Measurements from ENCODE around the gene KIAA1755.

Gene KIAA1755

DNA sequence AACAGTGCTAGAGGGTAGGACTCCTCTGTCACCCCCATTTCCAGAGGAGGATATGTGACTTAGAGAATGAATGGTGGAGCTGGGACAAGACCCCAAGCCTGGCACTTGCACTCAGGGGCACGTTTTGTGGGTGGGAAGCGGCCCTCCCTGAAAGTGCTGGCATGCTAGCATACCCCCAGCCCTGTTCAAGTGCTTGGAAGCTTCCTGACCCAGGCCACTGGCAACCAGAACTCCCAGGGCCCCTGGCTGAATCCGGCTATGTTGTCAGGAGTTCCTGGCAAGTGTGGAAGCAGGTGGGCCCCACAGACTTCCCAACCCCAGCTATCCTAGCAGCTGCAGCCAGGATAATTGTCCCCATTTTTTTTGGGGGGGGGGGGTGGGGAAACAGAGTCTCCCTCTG lies 59.9 kb downstream of the KIAA1755 start:
- no peak for DNase-seq

DNA sequence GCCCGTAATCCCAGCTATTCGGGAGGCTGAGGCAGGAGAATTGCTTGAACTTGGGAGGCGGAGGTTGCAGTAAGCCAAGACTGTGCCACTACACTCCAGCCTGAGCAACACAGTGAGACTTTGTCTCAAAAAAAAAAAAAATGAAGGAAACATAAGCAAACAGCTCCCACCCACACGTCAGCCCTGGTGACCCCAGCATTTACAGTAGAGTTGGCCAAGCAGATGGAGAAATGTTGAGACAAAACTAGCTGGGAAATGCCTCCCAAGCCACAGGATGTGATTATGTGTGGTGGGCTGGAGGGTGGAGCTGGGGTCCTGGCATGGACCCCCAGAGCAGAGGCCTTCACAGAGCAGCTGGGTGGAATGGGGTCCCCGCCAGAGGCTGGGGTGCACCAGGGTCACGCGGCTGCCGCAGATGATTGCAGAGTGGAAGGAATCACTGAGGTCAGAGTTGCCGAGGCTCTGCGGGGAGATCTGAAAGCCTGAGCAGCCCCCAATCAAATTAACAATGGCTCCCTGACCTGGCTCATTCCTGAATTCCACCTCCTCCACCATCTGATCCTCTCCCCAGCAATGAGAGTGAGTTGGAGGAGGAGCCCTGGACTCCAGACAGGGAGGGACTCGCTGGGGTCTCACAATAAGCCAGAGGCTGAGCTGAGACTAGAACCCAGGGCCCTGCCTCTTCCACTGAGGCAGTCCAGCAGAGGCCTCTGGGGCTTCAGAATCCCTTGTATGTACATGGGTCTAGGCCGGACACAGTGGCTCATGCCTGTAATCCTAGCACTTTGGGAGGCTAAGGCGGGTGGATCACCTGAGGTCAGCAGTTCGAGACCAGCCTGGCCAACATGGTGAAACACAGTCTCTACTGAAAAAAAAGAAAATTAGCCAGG lies 60.8 kb downstream of the KIAA1755 start:
- no peak for DNase-seq

DNA sequence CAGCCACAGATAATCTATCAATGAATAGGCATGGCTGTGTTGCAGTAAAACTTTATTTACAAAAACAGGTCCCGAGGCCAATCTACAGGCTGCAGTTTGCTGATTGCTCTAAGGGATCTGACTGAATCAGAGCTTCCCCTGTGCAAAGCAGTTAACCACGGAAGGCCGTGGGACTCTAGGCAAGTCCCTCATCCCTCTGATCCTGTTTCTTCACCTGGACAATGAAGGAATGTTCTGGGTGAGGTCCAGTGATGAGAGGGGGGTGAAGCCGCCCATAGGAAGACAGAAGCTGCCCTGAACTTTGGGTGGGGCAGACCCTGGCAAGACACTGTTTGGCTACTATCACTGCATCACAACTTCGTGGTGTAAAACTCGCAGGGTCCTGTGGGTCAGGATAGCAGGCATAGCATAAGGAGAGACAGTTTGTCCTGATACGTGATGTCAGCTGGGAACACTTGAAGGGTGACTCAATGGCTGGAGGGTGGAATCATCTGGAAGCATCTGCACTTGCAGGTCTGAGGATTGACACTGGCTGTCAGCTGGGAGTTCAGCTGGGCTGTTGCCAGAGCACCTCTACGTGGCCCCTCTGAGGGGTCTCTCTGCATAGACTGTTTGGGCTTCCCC lies 62.2 kb downstream of the KIAA1755 start:
- DNase-seq: no peak

DNA sequence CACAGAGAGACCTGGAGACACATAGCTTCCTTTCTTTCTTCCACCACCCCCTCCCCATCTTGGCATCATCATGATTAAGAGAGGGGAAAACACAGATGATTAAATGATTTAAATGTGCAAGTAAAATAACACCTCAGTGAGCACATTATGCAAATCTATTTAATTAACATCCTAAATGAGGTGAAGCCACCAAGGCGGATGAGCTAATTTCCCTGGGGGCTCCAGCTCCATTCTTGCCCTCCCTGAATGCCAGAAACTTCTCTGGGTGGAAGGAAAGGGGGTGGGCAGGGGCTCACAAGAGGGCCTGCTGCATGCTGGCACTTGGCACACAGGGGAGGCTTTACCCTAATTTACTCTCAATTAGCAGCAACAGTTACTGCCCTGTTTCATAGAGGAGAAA lies 62.9 kb downstream of the KIAA1755 start:
- DNase-seq: no peak

DNA sequence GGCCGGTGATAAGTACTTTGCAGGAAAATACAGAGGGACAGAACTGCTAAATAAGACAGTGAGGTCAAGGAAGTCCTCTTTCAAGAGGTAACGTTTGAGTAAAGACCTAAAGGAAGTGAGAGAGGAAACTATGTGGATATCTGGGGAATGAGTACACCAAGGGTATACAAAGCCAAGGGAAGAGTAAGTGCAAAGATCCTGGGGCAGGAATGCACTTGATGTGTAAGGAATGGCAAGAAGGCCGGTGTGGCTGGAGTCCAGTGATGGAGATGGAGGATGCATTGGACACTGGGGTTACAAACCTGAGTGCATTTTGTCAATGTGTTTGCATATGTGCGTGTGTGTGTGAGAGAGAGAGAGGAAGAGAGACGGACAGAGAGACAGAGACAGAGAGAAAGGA lies 63.3 kb downstream of the KIAA1755 start:
- DNase-seq: no peak

DNA sequence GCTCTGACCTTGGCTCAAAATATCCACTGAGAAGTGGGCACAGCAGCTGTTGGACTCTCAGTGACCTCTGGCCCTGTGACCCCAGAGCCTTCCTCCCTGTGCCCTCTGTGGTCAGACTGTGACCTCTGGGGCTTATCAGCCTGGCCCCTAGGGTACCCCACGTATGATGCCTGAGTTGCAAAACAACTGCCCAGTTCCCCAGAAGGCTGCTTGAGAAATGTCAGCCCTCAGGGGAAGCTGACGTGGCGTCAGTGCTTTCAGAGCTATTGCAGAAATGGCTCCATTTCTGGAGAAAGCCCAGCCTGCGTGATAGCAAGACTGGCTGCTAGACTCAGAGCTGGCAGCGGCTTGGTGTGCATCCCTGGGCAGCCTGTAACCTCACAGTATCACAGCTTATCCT lies 63.9 kb downstream of the KIAA1755 start:
- no peak for DNase-seq

DNA sequence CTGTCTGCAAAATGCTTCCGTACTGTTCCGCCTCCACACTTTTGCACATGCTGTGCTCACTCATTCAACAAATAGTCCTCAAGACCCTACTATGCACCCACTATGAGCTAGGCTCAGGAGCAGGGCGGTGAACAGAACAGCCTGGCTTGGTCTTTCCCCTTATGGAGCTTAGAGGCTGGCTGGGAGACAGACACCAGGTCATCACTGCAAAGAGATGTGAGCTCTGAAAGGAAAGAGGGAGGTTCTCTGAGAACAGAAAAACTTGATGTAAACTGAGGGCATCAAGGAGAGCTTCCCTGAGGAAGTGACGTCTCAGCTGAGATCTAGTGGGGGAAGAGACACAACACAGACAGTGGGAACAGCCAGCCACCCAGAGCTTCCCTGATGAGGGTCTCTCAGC lies 64.5 kb downstream of the KIAA1755 start:
- no peak for DNase-seq

DNA sequence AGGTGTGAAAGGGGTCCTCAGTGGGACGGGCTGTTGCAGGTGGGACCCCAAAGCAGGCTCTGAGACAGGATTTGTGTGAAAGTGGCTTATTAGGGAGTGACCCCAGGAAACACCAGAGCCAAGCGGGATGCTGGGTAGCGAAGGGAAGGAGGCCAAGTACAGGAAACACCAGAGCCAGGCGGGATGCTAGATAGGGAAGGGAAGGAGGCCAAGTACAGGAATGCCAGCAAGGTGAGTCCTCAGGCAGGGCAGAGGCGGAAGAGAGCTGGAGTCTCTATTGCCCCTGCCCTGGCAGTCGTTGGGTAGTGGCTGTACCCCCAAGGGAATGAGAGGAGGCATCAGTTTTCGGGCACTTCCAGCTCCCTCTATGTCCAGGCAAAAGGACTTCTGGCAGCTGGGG lies 65.0 kb downstream of the KIAA1755 start:
- no peak for DNase-seq

DNA sequence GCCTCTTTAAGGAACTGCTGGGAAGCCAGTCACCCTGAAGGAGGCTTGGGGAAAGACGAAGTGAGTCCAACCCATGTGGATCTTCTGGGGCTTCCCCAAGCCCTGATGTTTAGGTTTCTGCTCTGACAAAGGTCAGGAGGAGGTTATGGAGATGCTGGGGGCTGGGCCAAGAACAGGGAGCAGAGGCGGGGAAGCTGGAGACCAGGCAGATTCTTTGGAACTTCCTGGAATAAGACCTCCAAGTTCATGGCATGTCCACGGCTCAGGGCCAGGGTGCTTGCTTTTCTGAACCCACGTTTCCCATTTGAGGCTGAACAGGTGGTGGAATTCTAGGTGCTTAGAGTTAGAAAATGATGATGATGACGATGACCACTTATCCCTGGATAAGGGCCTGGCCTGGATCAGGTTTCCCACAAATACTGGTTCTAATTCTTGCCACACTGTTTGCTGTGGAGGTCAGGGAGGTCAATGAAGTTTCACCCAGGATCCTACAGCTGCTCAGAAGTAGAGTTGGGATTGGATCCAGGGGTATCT lies 65.5 kb downstream of the KIAA1755 start:
- DNase-seq: no peak

DNA sequence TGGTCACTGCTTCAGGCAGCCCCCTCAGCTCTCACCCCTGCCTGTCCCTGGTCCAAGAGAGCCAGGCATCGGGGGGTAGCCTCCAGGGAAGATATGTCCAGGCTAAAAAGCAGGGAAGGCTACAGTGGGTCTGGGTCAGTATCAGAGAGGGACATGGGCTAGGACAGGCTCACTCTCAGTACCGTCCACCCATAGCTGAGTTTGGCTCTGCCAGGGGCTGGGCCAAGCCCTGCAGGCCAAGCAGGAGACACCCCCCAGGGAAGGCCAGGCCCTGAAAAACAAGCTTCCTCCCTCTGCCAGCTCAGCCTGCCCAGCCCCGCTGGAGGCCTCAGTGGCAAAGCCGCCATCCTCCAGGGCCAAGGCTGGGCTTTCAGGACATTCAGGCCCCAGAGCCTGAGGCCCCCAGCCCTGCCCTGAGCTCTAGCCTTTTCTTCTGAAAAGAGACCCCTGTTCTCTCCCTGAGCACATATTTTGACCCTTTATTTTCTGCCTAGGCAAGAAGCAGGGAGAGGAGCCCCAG lies 66.9 kb downstream of the KIAA1755 start:
- no peak for DNase-seq

DNA sequence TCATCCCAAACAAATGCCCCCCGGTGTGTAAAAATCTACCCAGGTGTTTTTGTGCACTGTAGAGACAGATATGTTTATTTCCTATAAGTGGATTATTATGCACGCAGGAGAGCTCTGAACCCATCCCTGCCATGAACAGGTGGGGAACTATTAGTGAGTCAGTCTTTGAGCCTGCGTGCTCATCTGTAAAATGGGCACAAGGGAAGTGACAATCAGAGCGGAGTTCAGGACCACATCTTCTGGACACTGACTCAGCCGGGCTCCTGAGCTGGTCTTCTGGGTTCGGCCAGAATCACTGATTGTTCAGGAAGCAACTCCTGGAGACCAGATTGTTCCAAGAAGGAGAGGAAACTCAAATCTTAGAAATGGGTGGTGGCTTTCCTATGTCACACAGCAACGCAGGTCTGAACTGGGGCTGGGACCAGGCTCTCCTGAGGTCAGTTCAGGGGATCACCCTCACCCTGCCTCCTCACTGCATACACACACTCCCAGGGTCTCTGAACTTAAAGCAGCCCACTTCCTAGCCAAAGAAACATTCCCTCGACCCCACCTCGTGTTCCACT lies 68.1 kb downstream of the KIAA1755 start:
- DNase-seq: no peak

DNA sequence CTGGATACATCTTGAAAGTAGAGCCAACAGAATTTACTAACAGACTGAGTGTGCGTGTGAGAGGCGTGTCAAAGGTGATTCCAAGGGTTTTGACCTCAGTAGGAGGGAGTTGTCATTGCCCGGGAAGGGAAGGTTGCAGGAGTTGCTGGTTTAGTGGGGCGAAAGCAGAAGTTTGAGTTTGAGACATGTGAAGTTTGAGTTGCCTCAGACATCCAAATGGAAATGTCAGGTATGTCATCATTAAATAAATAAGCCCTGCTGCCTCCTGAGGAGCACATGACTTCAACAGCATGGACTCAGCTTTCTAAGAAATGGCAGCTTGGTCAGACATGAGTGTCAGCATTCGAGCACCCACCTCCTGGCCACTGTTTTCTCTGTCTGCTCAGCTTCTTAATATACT lies 68.9 kb downstream of the KIAA1755 start:
- DNase-seq: no peak

DNA sequence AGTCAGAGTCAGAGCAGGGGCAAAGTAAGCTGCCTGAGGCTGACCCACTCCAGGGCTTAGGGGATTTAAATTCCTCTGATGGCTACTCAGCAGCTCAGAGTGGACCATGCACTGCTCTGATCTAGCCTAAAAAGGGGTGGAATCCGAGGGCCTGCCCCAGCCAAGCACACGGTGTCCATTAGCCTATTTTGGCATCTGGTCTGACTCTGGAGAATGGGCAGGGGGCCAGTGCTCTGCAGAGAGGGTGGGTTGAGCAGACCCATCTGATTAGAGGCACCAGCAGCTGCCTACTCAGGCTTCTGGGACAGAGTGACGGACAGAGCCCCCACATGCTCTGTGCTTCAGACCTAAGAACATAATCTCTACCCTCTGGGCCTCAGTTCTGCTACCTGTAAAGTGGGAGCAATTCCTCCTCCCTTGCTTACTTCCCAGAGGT lies 69.6 kb downstream of the KIAA1755 start:
- no peak for DNase-seq

DNA sequence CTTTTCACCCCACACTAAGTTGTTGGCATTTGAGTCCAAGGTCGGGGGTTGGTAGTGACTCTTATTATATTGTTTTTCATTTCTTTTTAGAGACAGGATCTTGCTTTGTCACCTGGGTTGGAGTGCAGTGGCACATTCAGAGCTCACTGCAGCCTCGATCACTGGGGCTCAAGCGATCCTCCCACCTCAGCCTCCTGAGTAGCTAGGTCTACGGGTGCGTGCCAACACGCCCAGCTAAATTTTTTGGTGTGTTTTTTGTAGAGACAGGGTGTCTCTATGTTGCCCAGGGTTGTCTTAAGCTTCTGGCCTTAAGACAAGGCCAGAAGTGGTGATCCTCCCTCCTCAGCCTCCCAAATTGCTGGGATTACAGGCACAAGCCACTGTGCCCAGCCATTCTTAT lies 70.4 kb downstream of the KIAA1755 start:
- DNase-seq: no peak

DNA sequence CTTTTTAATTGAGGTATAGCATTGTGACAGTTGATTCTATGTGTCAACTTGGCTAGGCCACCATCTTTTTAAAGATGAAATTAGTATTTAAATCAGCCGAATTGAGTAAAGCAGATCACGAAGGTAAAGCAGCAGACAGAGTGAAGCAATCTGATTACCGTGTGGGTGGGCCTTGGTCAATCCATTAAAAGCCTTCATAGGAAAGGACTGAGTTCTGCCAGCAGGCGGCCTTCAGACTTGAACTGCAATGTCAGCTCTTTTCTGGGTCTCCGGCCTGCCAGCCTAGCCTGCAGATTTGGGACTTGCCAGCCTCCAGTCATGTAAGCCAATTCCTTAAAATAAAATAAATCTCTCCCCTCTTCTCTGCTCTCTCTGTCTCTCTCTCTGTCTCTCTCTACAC lies 73.0 kb downstream of the KIAA1755 start:
- DNase-seq: no peak

DNA sequence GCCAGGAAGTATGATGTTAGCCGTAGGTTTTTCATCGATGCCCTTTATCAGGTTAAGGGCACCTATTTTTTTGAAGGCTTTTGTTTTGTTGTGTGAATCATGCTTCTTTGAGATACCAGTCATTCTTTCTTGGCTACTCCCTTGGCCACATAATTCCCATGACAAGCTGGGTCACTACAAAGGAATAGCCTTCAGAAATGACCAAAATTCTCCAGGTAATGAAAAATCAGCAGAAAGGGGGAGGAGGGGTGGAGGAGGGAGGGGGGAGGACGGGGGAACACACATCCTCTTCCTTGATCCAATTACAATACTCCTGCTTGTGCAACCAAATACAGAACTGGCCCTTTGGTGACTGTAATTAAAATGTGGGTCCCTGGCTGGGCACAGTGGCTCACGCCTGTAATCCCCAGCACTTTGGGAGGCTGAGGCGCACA lies 73.7 kb downstream of the KIAA1755 start:
- DNase-seq: no peak

DNA sequence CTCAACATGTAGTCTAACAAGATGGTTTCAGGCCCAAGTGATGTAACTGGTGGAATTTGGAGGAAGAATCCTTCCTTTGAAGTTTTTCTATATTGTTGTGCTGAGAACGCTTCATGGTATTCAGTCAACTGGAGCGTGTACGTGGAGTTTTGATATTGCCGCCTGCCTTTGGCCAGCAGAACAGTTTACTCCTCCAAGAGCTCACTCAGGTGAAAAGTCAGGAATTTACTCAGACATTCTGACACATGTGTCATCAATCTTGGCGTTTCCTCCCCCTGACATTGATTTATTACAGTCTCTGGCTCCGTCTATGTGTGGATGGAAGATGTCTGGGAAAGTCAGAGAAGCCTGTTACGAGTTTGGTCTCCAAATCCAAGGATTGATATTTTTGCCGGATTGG lies 76.4 kb downstream of the KIAA1755 start:
- no peak for DNase-seq

DNA sequence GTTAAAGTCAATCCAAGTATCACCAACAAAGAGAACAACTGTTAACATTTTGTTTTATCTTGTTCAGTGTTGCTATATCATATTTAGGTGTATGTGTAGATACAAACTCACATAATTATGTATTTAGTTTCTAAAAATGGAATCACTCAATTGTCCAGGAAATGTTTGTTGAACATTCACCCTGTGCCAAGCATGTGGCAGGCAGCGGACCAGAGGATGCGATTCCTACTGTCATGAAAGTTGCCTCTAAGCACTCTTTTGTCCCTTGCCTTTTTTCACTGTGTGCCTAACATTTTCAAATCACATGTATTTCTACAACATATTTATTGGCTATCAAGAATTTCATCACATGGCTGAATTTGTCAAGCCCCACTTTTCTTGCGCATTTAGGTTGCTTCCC lies 78.6 kb downstream of the KIAA1755 start:
- DNase-seq: no peak

DNA sequence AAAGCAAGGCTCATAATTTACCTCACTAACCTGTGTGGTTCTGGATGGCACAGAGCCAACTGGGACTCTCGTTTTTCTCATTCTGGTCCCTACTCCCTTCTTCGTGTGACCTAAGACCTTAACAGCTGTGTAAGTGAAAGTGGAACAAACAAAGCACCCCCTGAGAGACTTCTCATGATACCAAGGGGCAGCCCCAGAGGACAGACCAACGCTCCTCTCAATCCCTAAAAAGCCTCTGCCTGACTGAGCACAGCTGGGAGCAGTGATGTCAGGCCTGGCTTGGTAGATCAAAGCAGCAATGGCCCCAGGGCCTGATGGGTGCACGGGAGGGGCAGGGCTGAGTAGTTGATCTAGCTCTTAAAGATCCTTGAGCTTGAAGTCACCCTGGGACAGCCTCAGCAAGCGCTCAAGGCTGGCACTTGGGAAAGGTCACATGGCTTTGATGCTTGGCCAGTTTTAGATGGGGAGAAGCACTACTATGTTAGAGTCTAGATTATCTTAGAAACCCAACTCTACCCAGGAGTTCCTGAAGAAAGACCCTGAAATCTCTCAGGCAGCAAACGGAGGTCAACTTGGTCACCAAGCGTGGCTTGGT lies 79.2 kb downstream of the KIAA1755 start:
- no peak for DNase-seq

DNA sequence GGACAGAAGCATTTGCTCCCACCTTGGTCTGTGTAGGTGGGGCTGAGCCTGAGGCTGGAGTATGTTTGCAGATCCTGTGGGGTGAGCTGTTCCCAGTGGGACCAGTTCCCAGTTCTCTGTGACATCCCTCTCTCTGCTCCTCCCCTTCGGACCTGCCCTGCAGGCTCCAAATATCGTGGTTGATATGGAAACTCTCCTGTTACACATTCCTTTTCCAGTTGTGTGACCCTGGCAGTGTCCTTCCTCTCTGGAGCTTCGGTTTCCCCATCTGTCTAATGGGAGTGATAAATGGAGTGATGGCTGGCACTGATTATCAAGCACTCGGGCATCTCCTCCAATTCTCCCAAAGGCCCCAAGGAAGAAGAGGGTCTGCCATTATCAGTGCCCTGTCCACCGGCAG lies 79.8 kb downstream of the KIAA1755 start:
- DNase-seq: no peak

DNA sequence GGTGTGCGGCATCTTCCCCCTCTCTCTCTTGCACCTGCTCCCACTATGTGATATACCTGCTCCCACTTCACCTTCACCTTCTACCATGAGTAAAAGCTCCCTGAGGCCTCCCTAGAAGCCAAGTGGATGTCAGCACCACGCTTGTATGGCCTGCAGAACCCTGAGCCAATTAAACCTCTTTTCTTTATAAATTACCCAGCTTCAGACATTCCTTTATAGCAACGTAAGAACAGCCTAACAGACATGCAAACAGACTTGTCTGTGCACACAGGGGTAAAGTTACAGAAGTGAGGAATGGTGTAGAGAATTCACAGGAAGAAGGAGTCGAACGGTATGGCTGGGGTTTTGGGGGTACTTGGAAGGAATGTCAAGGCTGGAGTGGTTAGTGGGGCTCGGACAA lies 80.7 kb downstream of the KIAA1755 start:
- DNase-seq: no peak

DNA sequence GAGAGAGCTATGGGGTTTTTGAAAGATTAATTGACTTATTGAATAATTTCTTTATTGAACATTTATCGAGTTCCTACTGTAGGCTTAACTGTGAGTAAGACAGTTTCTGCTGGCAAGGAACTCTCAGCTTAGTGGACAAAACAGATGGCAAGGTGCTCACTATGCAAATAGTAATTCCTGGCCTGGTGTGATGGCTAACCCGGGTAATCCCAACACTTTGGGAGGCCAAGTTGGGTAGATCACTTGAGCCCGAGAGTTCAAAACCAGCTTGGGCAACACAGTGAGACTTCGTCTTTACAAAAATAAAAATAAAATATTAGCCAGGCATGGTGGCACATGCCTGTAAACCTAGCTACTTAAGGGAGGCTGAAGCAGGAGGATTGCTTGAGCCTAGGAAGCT lies 82.0 kb downstream of the KIAA1755 start:
- DNase-seq: no peak

DNA sequence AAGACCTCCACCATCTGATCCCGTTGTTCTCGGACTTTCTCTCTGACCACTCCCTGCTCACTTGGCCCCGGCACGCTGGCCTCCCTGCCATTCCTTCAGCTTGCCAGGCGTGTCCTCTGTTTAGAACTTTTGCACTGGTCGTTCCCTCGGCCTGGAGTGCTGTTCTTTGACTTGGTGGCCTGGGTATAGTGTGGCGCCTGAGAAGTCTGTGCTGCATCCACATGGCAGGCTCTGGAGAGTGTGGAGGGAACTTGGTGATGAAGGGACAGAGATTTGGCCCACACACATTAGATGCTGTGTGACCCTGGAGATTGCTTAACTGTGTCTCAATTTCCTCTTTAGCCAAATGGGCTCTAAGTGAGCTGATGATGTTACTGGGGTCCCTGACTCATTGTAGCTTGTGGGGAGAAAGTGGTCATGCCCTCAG lies 82.5 kb downstream of the KIAA1755 start:
- no peak for DNase-seq

All from SHP77 (cell line).